NCI-H2196 (cell line): ENCODE data around the gene ABAT.
"Not testable (repeated sequence)": the region's sequence is repeated elsewhere in the genome, so short reads cannot be mapped to it uniquely, and the experiment has no call there.

Source experiments
- DNase-seq: peaks from one replicate; lab custom pipeline; 2025; ENCODE audit not compliant: unreplicated experiment; lab: John Stamatoyannopoulos, UW

The ABAT gene

DNA sequence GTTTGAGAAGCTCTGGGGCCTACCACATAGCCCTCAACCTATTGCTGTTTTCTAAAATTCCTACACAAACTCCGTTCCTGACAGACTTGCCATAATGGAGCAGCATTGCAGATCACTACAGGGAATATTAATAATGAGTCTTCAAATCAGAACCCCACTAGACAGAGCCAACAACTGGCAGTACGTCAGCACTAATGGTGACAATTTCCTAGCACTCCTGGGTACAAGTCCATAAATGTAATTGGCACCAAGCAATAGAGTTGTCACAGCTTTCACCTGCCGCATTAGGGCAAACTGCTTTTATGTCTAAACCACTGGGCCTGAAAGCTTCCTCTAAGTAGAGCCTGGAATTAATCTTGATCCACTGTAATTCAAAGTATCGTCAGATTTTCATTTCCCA, 25.5 kb upstream of the ABAT start:
- DNase-seq = no peak

- no peak for DNase-seq
Measured at GRCh38 chr16:8649829-8650554, 24.4 kb upstream of the ABAT start.

DNA sequence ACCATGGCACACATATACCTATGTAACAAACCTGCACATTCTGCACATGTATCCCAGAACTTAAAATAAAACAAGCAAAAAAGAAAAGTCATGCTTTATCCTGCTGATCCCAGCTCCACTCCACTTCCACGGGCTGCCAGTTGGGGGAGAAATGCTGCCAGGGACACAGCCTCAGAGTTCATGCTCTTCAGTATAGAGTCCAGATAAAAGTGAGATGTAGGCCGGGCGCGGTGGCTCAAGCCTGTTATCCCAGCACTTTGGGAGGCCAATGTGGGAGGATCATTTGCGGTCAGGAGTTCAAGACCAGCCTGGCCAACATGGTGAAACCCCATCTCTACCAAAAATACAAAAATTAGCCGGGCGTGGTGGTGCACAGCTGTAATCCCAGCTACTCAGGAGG, 22.5 kb upstream of the ABAT start:
- DNase-seq = not testable (repeated sequence)

DNA sequence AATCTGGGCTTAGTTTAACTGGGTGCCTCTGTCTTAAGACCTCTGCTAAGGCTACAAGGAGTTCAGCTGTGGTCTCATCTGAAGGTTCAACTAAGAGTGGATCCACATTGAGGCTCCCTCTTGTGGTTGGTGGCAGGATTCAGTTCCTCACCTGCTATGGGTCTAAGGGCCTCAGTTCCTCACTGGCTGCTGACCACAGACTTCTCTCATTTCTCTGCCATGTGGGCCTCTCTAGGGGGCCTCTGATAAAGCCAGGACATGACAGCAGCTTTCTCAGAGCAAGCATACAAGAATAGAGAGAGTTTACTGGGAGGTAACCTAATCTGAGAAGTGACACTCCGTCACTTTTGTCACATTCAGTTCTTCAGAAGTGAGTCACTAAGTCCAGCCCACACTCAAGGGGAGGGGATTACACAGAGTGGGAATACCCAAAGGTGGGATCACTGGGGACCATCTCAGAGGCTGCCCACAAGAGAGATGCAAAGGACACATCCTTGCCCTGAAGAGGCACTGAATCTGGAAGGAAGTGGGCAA, 19.2 kb upstream of the ABAT start:
- DNase-seq = peak; percentile 10

- no peak for DNase-seq
Measured at GRCh38 chr16:8656376-8656775, 18.0 kb upstream of the ABAT start.

- DNase-seq = peak; percentile 85
Measured at GRCh38 chr16:8660841-8661301, 13.5 kb upstream of the ABAT start.

- DNase-seq = no peak
Measured at GRCh38 chr16:8661703-8662102, 12.7 kb upstream of the ABAT start.

GRCh38 chr16:8663192-8664089, 11.0 kb upstream of the ABAT start:
- no peak for DNase-seq

DNA sequence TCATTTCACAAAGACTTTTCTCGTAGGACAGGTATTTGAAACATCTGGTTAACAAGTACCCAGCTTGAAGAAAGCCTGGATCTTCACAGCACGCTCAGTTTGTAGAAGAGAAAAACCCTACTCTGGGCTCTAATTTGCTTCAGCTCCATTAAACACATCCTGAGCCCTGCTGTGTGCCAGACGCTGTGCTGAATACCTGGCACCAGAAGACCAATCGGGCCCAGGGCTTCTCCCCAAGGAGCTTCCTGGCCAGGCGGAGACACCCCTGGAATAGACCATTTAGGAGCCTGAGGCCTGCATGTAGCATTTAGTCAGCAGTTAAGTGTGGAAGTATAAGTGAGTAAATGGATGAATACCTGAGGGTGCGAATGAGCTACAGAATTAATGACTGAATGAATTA, 8.9 kb upstream of the ABAT start:
- no peak for DNase-seq

GRCh38 chr16:8667492-8667891, 6.9 kb upstream of the ABAT start:
- no peak for DNase-seq

DNA sequence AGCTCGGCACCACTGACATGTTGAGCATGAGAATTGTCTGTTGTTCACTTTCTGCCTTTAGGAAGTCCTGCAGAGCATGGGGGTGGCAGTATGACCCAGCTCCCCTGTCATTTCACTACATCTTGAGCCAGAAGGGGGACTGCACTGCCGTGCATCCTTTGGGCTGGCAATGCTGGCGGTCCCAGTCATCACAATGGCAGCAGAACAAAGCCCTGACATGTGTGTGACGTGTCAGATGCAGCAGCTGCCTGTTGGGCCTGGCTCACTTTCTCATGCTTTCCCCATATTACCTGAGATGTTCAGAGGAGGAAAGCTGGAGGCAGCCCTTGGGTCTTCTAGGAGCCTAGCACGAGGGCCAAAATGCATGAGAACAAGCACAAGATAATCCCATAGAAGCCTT, 6.3 kb upstream of the ABAT start:
- no peak for DNase-seq

DNA sequence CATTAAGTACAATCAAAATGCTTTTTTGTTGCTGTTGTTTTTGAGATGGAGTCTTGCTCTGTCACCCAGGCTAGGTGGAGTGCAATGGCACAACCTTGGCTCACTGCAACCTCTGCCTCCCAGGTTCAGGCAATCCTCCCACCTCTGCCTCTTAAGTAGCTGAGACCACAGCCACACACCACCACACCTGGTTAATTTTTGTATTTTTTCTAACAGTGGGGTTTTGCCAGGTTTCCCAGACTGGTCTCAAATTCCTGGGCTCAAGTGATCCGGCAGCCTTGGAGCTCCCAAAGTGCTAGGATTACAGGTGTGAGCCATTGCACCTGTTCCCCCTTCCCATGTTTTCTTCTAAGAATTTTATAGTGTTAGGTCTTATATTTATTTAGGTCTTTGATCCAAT, 4.9 kb upstream of the ABAT start:
- no peak for DNase-seq

GRCh38 chr16:8670014-8670560, 4.3 kb upstream of the ABAT start:
- no peak for DNase-seq

- peak; percentile 46 for DNase-seq
Measured at GRCh38 chr16:8673611-8674412, 605 bp upstream of the ABAT start.

GRCh38 chr16:8675183-8676159, 1.1 kb downstream of the ABAT start:
- DNase-seq = no peak

DNA sequence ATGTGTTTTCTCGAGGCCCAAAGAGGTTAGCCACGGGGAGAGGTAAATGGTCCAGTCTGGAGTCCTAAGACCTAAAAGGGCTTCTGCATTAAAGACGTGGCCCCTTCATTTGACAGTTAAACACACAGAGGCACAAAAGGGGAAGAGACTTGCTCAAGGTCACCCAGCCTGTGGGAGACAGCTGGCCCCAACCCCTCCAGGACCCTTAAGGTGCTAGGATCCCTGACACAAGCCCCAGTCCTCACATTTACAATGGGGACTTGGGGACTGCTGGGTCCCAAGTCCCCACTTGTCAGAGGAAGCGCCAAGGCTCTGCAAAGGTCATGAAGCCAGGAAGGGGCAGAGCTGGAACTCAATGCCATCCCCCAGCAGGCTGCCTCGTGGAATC, 1.7 kb downstream of the ABAT start:
- DNase-seq = no peak

- no peak for DNase-seq
Measured at GRCh38 chr16:8676737-8677375, 2.4 kb downstream of the ABAT start.

DNA sequence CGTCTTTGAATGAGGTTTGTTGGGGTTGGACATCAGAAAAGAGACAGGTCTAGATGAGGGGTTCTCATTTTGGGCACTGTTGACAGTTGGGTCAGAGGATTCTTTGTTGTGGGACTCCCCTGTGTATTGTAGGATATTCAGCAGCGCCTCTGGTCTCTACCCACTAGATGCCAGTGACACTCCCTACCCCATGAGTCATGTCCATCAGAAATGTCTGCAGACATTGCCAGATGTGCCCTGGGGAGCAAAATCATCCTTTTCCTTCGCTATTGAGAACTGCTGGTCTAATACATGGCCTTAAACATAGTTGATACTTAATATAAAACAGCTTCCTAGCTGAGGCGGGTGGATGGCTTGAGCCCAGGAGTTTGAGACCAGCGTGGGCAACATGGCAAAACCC, 3.1 kb downstream of the ABAT start:
- no peak for DNase-seq
